Loucy (cell line): ENCODE data around the gene ENHO.

Source experiments
- H2AFZ ChIP-seq: fragments of 200-600 bp; sonication (generic); 2 replicates; pipeline ENCODE4 v1.6.0; 2016; ENCODE audit warnings: antibody characterized with exemption, mild to moderate bottlenecking, low read length, moderate library complexity
- H3F3A ChIP-seq: fragments of 200-600 bp; 2 replicates; pipeline ENCODE4 v1.6.0; 2016; ENCODE audit warnings: antibody characterized with exemption, low read depth, mild to moderate bottlenecking
- H3K27me3 ChIP-seq: fragments of 200-600 bp; sonication (generic); 2 replicates; pipeline ENCODE4 v1.6.1; 2014; ENCODE audit warnings: low read length, mild to moderate bottlenecking; ENCODE audit not compliant: insufficient read depth, poor library complexity, severe bottlenecking
- H3K36me3 ChIP-seq: fragments of 200-600 bp; sonication (generic); 2 replicates; pipeline ENCODE4 v1.6.1; 2016; ENCODE audit warnings: low read length; ENCODE audit not compliant: insufficient read depth
- H3K4me1 ChIP-seq: fragments of 200-600 bp; sonication (generic); 2 replicates; pipeline ENCODE4 v1.5.1; 2014; ENCODE audit warnings: low read length, mild to moderate bottlenecking; ENCODE audit not compliant: insufficient read depth, poor library complexity, severe bottlenecking
- H3K4me2 ChIP-seq: fragments of 200-600 bp; sonication (generic); 2 replicates; pipeline ENCODE4 v1.6.0; 2014; ENCODE audit warnings: antibody characterized with exemption, low read length, low read depth, mild to moderate bottlenecking; ENCODE audit not compliant: poor library complexity, severe bottlenecking
- H3K4me3 ChIP-seq: fragments of 200-600 bp; sonication (generic); 2 replicates; pipeline ENCODE4 v1.5.1; 2014; ENCODE audit warnings: low read length, mild to moderate bottlenecking, mixed read lengths; ENCODE audit not compliant: poor library complexity, severe bottlenecking
- H3K79me2 ChIP-seq: fragments of 200-600 bp; sonication (generic); 2 replicates; pipeline ENCODE4 v1.6.1; 2014; ENCODE audit warnings: low read length; ENCODE audit not compliant: insufficient read depth
- H3K9ac ChIP-seq: fragments of 200-600 bp; sonication (generic); 2 replicates; pipeline ENCODE4 v1.6.0; 2014; ENCODE audit warnings: mild to moderate bottlenecking, low read depth, low read length, moderate library complexity; ENCODE audit not compliant: poor library complexity, severe bottlenecking
- H3K9me2 ChIP-seq: fragments of 200-600 bp; sonication (generic); replicated peaks from 2 replicates; pipeline ENCODE4 v1.6.1; 2016; ENCODE audit warnings: low read depth, low read length, mixed read lengths
- H3K9me3 ChIP-seq: fragments of 200-600 bp; sonication (generic); 2 replicates; pipeline ENCODE4 v1.6.1; 2014; ENCODE audit warnings: mild to moderate bottlenecking, antibody characterized with exemption, low read length, low read depth; ENCODE audit not compliant: insufficient read depth
- H4K20me1 ChIP-seq: fragments of 200-600 bp; sonication (generic); 2 replicates; pipeline ENCODE4 v1.6.0; 2014; ENCODE audit warnings: antibody characterized with exemption, low read length, mild to moderate bottlenecking; ENCODE audit not compliant: insufficient read depth, poor library complexity, severe bottlenecking
- CTCF ChIP-seq: fragments of 200-600 bp; sonication (generic); conservative IDR thresholded peaks from 2 replicates; pipeline ENCODE4 v1.5.1; 2014; ENCODE audit warnings: mild to moderate bottlenecking, antibody characterized with exemption, low read length
- EZH2phosphoT487 ChIP-seq: fragments of 200-600 bp; IDR thresholded peaks from 2 replicates; pipeline ENCODE4 v1.6.1; 2018; ENCODE audit warnings: antibody characterized with exemption, mild to moderate bottlenecking, moderate library complexity, borderline replicate concordance

The ENHO gene

DNA sequence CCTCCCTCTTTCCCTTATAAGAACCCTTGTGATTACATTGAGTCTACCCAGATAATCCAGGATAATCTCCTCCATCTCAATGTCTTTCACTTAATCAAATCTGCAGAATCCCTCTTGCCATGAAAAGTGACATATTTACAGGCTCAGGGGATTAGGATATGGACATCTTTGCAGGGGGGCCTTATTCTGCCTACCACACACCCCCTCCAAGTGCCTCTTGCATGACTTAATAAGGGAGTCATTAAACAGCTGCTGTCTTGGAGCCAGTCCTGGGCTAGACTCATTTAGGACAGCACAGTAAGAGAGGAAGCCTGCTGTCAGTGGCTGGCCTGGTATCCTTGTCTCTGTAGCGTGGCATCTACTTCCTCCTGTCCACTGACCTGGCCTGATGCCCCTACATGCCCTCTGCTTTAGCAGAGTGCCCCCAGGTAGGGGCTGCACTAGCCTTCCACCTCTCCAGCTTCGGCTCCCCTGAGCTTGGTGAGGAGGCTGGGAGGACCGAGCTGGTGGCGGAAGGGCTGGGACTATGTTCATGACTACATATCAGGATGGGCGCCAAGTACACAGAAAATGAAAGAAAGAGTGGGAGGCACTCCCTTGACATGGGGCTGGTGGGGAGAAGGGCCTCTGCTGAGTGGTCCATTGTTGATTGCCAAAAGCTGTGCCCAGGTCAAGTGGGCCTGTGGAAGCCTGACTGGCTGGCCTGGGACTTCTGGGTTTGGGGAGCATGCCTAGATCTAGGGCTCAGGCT is 17.2 kb downstream of the ENHO start:
- H3K36me3 ChIP-seq = no peaks in the 10 kb centered on the region
- no peaks in the 10 kb centered on the region for H3F3A ChIP-seq
- H3K79me2 ChIP-seq = no peaks in the 10 kb centered on the region
- H3K4me3 ChIP-seq = no peak overlapping the region
- no peaks in the 10 kb centered on the region for H3K27me3 ChIP-seq
- no peak overlapping the region for H2AFZ ChIP-seq
- TF ChIP-seq EZH2phosphoT487 (no peak), CTCF (no peak)
- H3K4me2 ChIP-seq = no peak overlapping the region
- H3K9me2 ChIP-seq = no peaks in the 10 kb centered on the region
- H4K20me1 ChIP-seq = no peaks in the 10 kb centered on the region
- H3K4me1 ChIP-seq = no peaks in the 10 kb centered on the region
- H3K9ac ChIP-seq = no peak overlapping the region
- H3K9me3 ChIP-seq = no peaks in the 10 kb centered on the region

GRCh38 chr9:34503406-34503805 is 19.4 kb downstream of the ENHO start:
- TF ChIP-seq CTCF = no peak
- no peak for TF ChIP-seq EZH2phosphoT487
- H3K9me2 ChIP-seq = no peaks in the 10 kb centered on the region
- no peak overlapping the region for H2AFZ ChIP-seq

GRCh38 chr9:34502891-34503290 is 19.9 kb downstream of the ENHO start:
- no peak overlapping the region for H3K4me2 ChIP-seq
- no peaks in the 10 kb centered on the region for H3K27me3 ChIP-seq

More at GRCh38 chr9:34503406-34503805, 19.4 kb downstream of the ENHO start:
- Histone ChIP-seq H3K4me2 (no peak overlapping the region), H3K9me3 (no peaks in the 10 kb centered on the region), H4K20me1 (no peaks in the 10 kb centered on the region), H3K27me3 (no peaks in the 10 kb centered on the region), H3K4me3 (no peak overlapping the region), H3K79me2 (no peaks in the 10 kb centered on the region), H3F3A (no peaks in the 10 kb centered on the region), H3K36me3 (no peaks in the 10 kb centered on the region), H3K9ac (no peak overlapping the region), H3K4me1 (no peaks in the 10 kb centered on the region)

More at GRCh38 chr9:34502891-34503290, 19.9 kb downstream of the ENHO start:
- Histone ChIP-seq H4K20me1 (no peaks in the 10 kb centered on the region), H3K79me2 (no peaks in the 10 kb centered on the region), H3K9ac (no peak overlapping the region), H3K9me3 (no peaks in the 10 kb centered on the region), H3K4me1 (no peaks in the 10 kb centered on the region), H3K36me3 (no peaks in the 10 kb centered on the region), H3K4me3 (no peak overlapping the region), H2AFZ (no peak overlapping the region), H3F3A (no peaks in the 10 kb centered on the region), H3K9me2 (no peaks in the 10 kb centered on the region)
- TF ChIP-seq CTCF (no peak), EZH2phosphoT487 (no peak)
